Esophagus squamous epithelium (tissue), 5 donors: ENCODE measurements around the gene BMP7. TPM values are rescaled to one million over a fixed set of nuclear protein-coding genes. Genes with fewer than 3 reads are reported as not detected.
"Not testable (repeated sequence)": the region's sequence is repeated elsewhere in the genome, so short reads cannot be mapped to it uniquely, and the experiment has no call there.

Experiments
- DNase-seq: peaks from one replicate; lab custom pipeline; 2025; lab: John Stamatoyannopoulos, UW
- H3K27ac ChIP-seq, 4 donors: fragments of 200-600 bp; sonication (generic); one replicate each; pipeline ENCODE4 v1.5.1; 2016 to 2019; ENCODE audit warnings: mild to moderate bottlenecking in 1 of 4
- H3K27me3 ChIP-seq, 4 donors: fragments of 200-600 bp; sonication (generic); 1 replicate in 3 of 4; 2 replicates in 1 of 4; pipeline versions ENCODE4 v1.5.1 to v1.6.0; 2017 to 2021; ENCODE audit warnings: antibody characterized with exemption in 1 of 4
- H3K36me3 ChIP-seq, 3 donors: fragments of 200-600 bp; sonication (generic); one replicate each; pipeline ENCODE4 v1.5.1; 2016 to 2019
- H3K4me1 ChIP-seq, 3 donors: fragments of 200-600 bp; sonication (generic); one replicate each; pipeline ENCODE4 v1.5.1; 2017 to 2019
- H3K4me3 ChIP-seq, 4 donors: fragments of 200-600 bp; sonication (generic); 1 replicate in 3 of 4; 2 replicates in 1 of 4; pipeline ENCODE4 v1.5.1; 2016 to 2019; ENCODE audit warnings: mild to moderate bottlenecking in 2 of 4, moderate library complexity in 1 of 4
- H3K9me3 ChIP-seq, 3 donors: fragments of 200-600 bp; sonication (generic); one replicate each; pipeline ENCODE4 v1.5.1; 2016 to 2019
- CTCF ChIP-seq, 6 experiments: fragments of 450-650 bp in 4 of 6; fragments of 200-600 bp in 2 of 6; sonication (generic) in 2 of 6; IDR thresholded peaks; one replicate each; pipeline ENCODE4 v1.5.1; 2016 to 2019; ENCODE audit warnings: antibody characterized with exemption in 6 of 6, mild to moderate bottlenecking in 4 of 6, moderate library complexity in 4 of 6
- POLR2A ChIP-seq, 4 donors: fragments of 450-650 bp; IDR thresholded peaks; one replicate each; pipeline ENCODE4 v1.6.1; 2017; ENCODE audit warnings: antibody characterized with exemption in 4 of 4, mild to moderate bottlenecking in 4 of 4, moderate library complexity in 3 of 4
- WGBS, 2 donors: methylation state at CpG; one replicate each; pipeline ENCODE4 v1.1.5; 2018; 5-methylcytosine and 5-hydroxymethylcytosine counted together
- intact Hi-C: fragments of 100-400 bp; cut with DNase I; formaldehyde crosslinking; loops from one replicate; pipeline ENCODE4 v1.15.0; 2022
- total RNA-seq, 4 donors: library from RNA; depleted of rRNA; stranded (reverse); fragments of >200 nt; gene quantifications; one replicate each; pipeline ENCODE4 v1.1.0, GENCODE V29; 2016
- donor health status: DM: yes; HTN: yes; CAD: no.

Gene BMP7
- total RNA-seq, 4 donors from 2014 or later, result 21.8 to 59.8 (median 35.1) TPM

DNA sequence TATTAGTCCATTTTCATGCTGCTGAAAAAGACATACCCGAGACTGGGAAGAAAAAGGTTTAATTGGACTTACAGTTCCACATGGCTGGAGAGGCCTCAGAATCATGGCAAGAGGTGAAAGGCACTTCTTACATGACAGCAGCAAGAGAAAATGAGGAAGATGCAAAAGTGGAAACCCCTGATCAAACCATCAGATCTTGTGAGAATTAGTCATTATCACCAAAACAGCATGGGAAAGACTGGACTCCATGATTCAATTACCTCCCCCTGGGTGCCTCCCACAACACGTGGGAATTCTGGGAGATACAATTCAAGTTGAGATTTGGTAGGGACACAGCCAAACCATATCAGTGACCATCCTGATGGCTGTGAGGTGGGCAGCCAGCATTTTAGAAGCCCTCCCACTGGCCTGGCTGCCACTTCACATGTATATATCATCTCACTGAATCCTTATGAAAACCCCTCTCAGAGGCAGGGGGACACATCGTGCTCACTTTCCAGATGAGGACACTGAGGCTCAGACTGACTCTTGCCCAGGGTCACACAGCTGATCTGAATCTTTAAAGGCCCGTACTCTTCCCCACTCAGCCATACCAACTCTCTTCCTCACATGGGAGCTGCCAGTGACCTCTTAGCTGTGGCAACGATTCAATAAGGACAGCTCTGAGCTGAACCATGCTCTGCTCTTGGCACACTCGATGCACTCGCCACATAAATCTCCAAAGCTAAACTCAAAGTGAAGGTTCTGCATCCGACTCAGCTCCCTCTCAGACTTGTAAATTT, 25.7 kb downstream of the BMP7 start:
- DNase-seq, result no peak
- TF ChIP-seq CTCF (IDR thresholded peaks at IDR 0.05), result no peak
- no peak for TF ChIP-seq POLR2A (IDR thresholded peaks at IDR 0.05)
- intact Hi-C loops, result no loop called here
- H3K27me3 ChIP-seq, result peaks cover 0 to 7% (median 0%) of the 10 kb centered on the region in 4 donors
- H3K4me3 ChIP-seq, result no peak overlapping the region
- no peak overlapping the region for H3K27ac ChIP-seq
- H3K4me1 ChIP-seq, result peaks cover 8 to 43% (median 15%) of the 10 kb centered on the region in 3 donors
- 58 to 59% methylated on average over 3 to 6 of the region's 8 CpGs for WGBS, 2 donors
- H3K9me3 ChIP-seq, result no peaks in the 10 kb centered on the region
- H3K36me3 ChIP-seq, result no peaks in the 10 kb centered on the region

DNA sequence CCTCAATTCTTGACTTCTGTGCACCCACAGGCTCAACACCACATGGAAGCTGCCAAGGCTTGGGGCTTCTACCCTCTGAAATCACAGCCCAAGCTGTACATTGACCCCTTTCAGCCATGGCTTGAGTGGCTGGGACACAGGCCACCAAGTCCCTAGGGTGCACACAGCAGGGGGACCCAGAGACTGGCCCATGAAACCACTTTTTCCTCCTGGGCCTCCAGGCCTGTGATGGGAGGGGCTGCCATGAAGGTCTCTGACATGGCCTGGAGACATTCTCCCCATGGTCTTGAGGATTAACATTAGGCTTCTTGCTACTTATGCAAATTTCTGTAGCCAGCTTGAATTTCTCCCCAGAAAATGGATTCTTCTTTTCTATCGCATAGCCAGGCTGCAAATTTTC, 26.7 kb downstream of the BMP7 start:
- H3K27ac ChIP-seq, result not testable (repeated sequence)
- WGBS, 2 donors, result 95 to 100% methylated on average over 1 of the region's 1 CpG

GRCh38 chr20:57239324-57239723, 27.1 kb downstream of the BMP7 start:
- intact Hi-C loops, H3K36me3 ChIP-seq, H3K27ac ChIP-seq, DNase-seq, H3K4me3 ChIP-seq, H3K9me3 ChIP-seq: not testable (repeated sequence)
- 53 to 100% methylated on average over 1 to 3 of the region's 4 CpGs for WGBS, 2 donors
- Histone ChIP-seq H3K27me3 (peaks cover 0 to 13% (median 0%) of the 10 kb centered on the region in 4 donors), H3K4me1 (peaks cover 4 to 35% (median 10%) of the 10 kb centered on the region in 3 donors)

More for the DNA sequence above, 26.7 kb downstream of the BMP7 start:
- H3K36me3 ChIP-seq, intact Hi-C loops, DNase-seq, H3K4me3 ChIP-seq, H3K9me3 ChIP-seq: not testable (repeated sequence)
- H3K27me3 ChIP-seq, result peaks cover 0 to 13% (median 0%) of the 10 kb centered on the region in 4 donors
- peaks cover 8 to 39% (median 14%) of the 10 kb centered on the region in 3 donors for H3K4me1 ChIP-seq

GRCh38 chr20:57238089-57238488, 28.4 kb downstream of the BMP7 start:
- H3K9me3 ChIP-seq, result no peaks in the 10 kb centered on the region
- WGBS, 2 donors, result 83 to 89% methylated on average over 4 of the region's 4 CpGs
- no peak overlapping the region for H3K4me3 ChIP-seq
- no peaks in the 10 kb centered on the region for H3K36me3 ChIP-seq
- no peak overlapping the region for H3K27ac ChIP-seq
- intact Hi-C loops, result no loop called here
- H3K4me1 ChIP-seq, result peaks cover 0 to 22% (median 5%) of the 10 kb centered on the region in 3 donors
- DNase-seq, result no peak
- TF ChIP-seq CTCF (IDR thresholded peaks at IDR 0.05), result no peak
- TF ChIP-seq POLR2A (IDR thresholded peaks at IDR 0.05), result no peak
- peaks cover 0 to 13% (median 0%) of the 10 kb centered on the region in 4 donors for H3K27me3 ChIP-seq

DNA sequence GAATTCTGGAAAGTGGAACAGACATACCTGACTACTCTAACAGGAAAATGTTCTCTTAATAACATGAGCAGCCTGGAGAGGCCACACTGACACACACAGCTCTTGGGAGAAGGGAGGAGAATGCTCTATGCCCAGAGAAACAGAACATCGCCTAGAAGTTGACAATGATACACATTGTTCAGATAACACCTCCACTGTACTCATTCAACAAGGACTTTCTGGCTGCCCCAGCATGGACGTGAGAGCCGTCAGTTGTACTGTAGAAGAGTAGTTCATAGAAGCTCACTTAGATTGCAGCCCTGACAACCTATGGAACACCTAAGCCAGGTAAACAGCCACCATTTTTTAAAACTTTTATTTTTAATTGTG, 28.9 kb downstream of the BMP7 start:
- 86 to 97% methylated on average over 3 of the region's 3 CpGs for WGBS, 2 donors
- no peak overlapping the region for H3K4me3 ChIP-seq
- H3K4me1 ChIP-seq, result peaks cover 0 to 17% (median under 1%) of the 10 kb centered on the region in 3 donors
- H3K9me3 ChIP-seq, result no peaks in the 10 kb centered on the region
- H3K36me3 ChIP-seq, result no peaks in the 10 kb centered on the region
- TF ChIP-seq CTCF (IDR thresholded peaks at IDR 0.05), result no peak
- TF ChIP-seq POLR2A (IDR thresholded peaks at IDR 0.05), result no peak
- no peak for DNase-seq
- no peak overlapping the region for H3K27ac ChIP-seq
- peaks cover 0 to 13% (median 0%) of the 10 kb centered on the region in 4 donors for H3K27me3 ChIP-seq
- intact Hi-C loops, result no loop called here

DNA sequence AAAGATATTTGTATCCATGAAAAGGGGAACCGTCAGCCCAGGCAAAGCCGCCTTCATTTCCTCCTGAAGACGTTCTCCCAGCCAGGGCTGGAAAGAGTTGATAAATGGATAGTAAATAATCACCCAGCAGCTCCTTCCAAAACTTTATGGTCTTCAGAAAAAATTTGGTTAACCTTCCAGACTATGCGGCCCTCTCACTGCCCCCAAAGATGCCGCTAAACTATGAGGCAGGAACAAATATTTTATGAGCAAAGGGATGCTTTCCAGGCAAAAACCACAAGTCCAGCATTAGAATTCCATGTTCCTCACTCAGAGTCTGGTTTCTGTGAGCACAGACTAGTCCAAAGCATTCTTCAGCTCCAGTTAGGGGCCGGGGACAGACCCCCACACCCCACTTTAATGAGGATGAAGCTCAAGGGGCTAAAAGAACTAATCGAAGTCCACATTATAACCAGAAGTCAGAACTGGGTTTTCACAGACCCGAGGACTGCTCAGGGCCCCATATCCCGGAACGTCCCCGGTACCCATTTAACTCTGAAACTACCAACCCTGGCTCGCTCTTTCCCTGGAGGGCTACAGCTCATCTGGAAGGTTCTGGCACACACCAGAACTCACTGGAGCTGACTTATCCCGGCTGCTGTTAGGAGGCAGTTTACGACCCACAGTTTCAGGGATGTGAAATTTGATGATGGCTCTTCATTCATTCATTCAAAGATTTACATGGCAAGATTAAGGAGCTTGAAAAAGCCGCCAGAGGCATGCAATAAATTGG, 29.4 kb downstream of the BMP7 start:
- H3K4me3 ChIP-seq, result no peak overlapping the region
- peaks cover 0 to 11% (median 0%) of the 10 kb centered on the region in 3 donors for H3K4me1 ChIP-seq
- no peak for DNase-seq
- H3K27me3 ChIP-seq, result peaks cover 0 to 13% (median 0%) of the 10 kb centered on the region in 4 donors
- 72 to 80% methylated on average over 9 to 14 of the region's 15 CpGs for WGBS, 2 donors
- H3K36me3 ChIP-seq, result no peaks in the 10 kb centered on the region
- no peak overlapping the region for H3K27ac ChIP-seq
- TF ChIP-seq POLR2A (IDR thresholded peaks at IDR 0.05), result no peak
- no peak for TF ChIP-seq CTCF (IDR thresholded peaks at IDR 0.05)
- intact Hi-C loops, result no loop called here
- H3K9me3 ChIP-seq, result no peaks in the 10 kb centered on the region
